Bronchus fibroblast of lung (primary cell): Measurements from ENCODE around the gene NENF. TPM values are rescaled to one million over a fixed set of nuclear protein-coding genes. Genes with fewer than 3 reads are reported as not detected.

Source experiments
- total RNA-seq: library from RNA; depleted of rRNA; stranded (reverse); fragments of >200 nt; gene quantifications from 2 replicates; pipeline ENCODE4 v1.2.3, GENCODE V29; 2015

The NENF gene
- 78.5 and 85.7 TPM in 2 replicates for total RNA-seq

GRCh38 chr1:212432661-212433576 lies at the start of gene NENF:
Gene NENF, plus strand, starts transcription at chr1:212432920. Its CDS starts 24 bp downstream, at chr1:212432944.

GRCh38 chr1:212414328-212415106 lies 18.2 kb upstream of the NENF start, which contains the start of gene PACC1:
Gene PACC1, minus strand, starts transcription at chr1:212414886. Its CDS starts 129 bp downstream, at chr1:212414757.

Other genes with a start within 250 kb of the NENF start
- 15.3 and 17.1 TPM in 2 replicates for gene PPP2R5A, start 147.5 kb upstream of the NENF start, total RNA-seq
- 9.8 and 10.8 TPM in 2 replicates for gene PACC1, start 18.0 kb upstream of the NENF start, total RNA-seq
- 4.3 and 6.6 TPM in 2 replicates for gene ATF3, start 175.8 kb downstream of the NENF start, total RNA-seq